HEK293 (cell line): ENCODE data around the gene FRMD3.

Source experiments
- CTCF ChIA-PET: fragments of 350-600 bp; formaldehyde crosslinking; extraction: SDS; loops from one replicate; lab custom pipeline; 2021; ENCODE audit warnings: antibody characterized with exemption; lab: Yijun Ruan, JAX
- POLR2A ChIA-PET: fragments of 300-600 bp; formaldehyde crosslinking; extraction: SDS; loops from one replicate; lab custom pipeline; 2020; ENCODE audit warnings: antibody characterized with exemption, inconsistent platforms; lab: Yijun Ruan, JAX
- H3K27ac ChIP-seq: fragments of 200-500 bp; sonication (Bioruptor generic); 2 replicates; pipeline ENCODE4 v1.5.1; 2014; ENCODE audit warnings: low read depth, low read length, control low read depth, inconsistent platforms; ENCODE audit errors: extremely low read depth
- H3K36me3 ChIP-seq, 2 experiments: fragments of 200-500 bp in 1 of 2; sonication (Bioruptor generic) in 1 of 2; 1 replicate in 1 of 2; 2 replicates in 1 of 2; pipeline ENCODE4 v1.5.1; 2014 to 2017; ENCODE audit warnings: inconsistent platforms in 2 of 2, low read length in 2 of 2; ENCODE audit not compliant: control insufficient read depth in 2 of 2, insufficient read depth in 1 of 2
- H3K4me1 ChIP-seq: fragments of 200-500 bp; sonication (Bioruptor generic); 2 replicates; pipeline ENCODE4 v1.5.1; 2014; ENCODE audit warnings: mild to moderate bottlenecking, low read length, inconsistent platforms; ENCODE audit not compliant: control insufficient read depth, insufficient read depth
- H3K4me3 ChIP-seq: 2 replicates; pipeline ENCODE4 v1.5.1; 2011; ENCODE audit warnings: low read depth, mild to moderate bottlenecking, control low read depth, low read length, moderate library complexity
- H3K9me3 ChIP-seq: fragments of 200-500 bp; sonication (Bioruptor generic); 2 replicates; pipeline ENCODE4 v1.5.1; 2014; ENCODE audit warnings: low read depth, low read length, inconsistent platforms; ENCODE audit not compliant: control insufficient read depth, insufficient read depth
- FEZF1 ChIP-seq: fragments of 450-650 bp; formaldehyde crosslinking; IDR thresholded peaks from 2 replicates; pipeline ENCODE4 v1.5.1; 2016; ENCODE audit warnings: missing biosample characterization, missing genetic modification characterization
- GLIS2 ChIP-seq: fragments of 450-650 bp; formaldehyde crosslinking; IDR thresholded peaks from 2 replicates; pipeline ENCODE4 v1.5.1; 2016; ENCODE audit warnings: missing biosample characterization, missing genetic modification characterization
- MEIS1 ChIP-seq: sonication (generic); formaldehyde crosslinking; IDR thresholded peaks from 2 replicates; pipeline ENCODE4 v1.8.1; 2022; ENCODE audit warnings: missing genetic modification reagents, mild to moderate bottlenecking, borderline replicate concordance
- PRDM1 ChIP-seq: fragments of 450-650 bp; formaldehyde crosslinking; IDR thresholded peaks from 2 replicates; pipeline ENCODE4; 2016; ENCODE audit warnings: missing biosample characterization, missing genetic modification characterization
- REST ChIP-seq: fragments of 450-650 bp; formaldehyde crosslinking; IDR thresholded peaks from 2 replicates; pipeline ENCODE4 v1.5.1; 2016; ENCODE audit warnings: missing biosample characterization, missing genetic modification characterization
- ZBTB20 ChIP-seq: fragments of 450-650 bp; formaldehyde crosslinking; IDR thresholded peaks from 2 replicates; pipeline ENCODE4 v1.5.1; 2016; ENCODE audit warnings: missing biosample characterization, missing genetic modification characterization
- ZNF169 ChIP-seq: fragments of 450-650 bp; formaldehyde crosslinking; IDR thresholded peaks from 2 replicates; pipeline ENCODE4 v1.5.1; 2016; ENCODE audit warnings: missing biosample characterization, missing genetic modification characterization
- ZNF18 ChIP-seq: fragments of 450-650 bp; formaldehyde crosslinking; IDR thresholded peaks from 2 replicates; pipeline ENCODE4 v1.5.1; 2016; ENCODE audit warnings: missing biosample characterization, missing genetic modification characterization
- ZNF202 ChIP-seq: fragments of 450-650 bp; formaldehyde crosslinking; IDR thresholded peaks from 2 replicates; pipeline ENCODE4 v1.5.1; 2016; ENCODE audit warnings: missing biosample characterization, missing genetic modification characterization, borderline replicate concordance
- ZNF211 ChIP-seq: fragments of 450-650 bp; formaldehyde crosslinking; IDR thresholded peaks from 2 replicates; pipeline ENCODE4 v1.5.1; 2016; ENCODE audit warnings: low read depth, missing biosample characterization, missing genetic modification characterization
- ZNF391 ChIP-seq: fragments of 450-650 bp; formaldehyde crosslinking; IDR thresholded peaks from 2 replicates; pipeline ENCODE4 v1.5.1; 2016; ENCODE audit warnings: low read depth, missing biosample characterization, missing genetic modification characterization, borderline replicate concordance
- ZNF518A ChIP-seq: fragments of 450-650 bp; formaldehyde crosslinking; conservative IDR thresholded peaks from 2 replicates; pipeline ENCODE4 v1.5.1; 2016; ENCODE audit warnings: low read depth, missing biosample characterization, missing genetic modification characterization
- ZNF548 ChIP-seq: fragments of 450-650 bp; formaldehyde crosslinking; IDR thresholded peaks from 2 replicates; pipeline ENCODE4 v1.5.1; 2016; ENCODE audit warnings: missing biosample characterization, missing genetic modification characterization
- ZNF585B ChIP-seq: fragments of 450-650 bp; formaldehyde crosslinking; IDR thresholded peaks from 2 replicates; pipeline ENCODE4 v1.5.1; 2016; ENCODE audit warnings: missing biosample characterization, missing genetic modification characterization
- ZNF600 ChIP-seq: fragments of 450-650 bp; formaldehyde crosslinking; IDR thresholded peaks from 2 replicates; pipeline ENCODE4 v1.5.1; 2016; ENCODE audit warnings: missing biosample characterization, missing genetic modification characterization
- ZNF624 ChIP-seq: fragments of 450-650 bp; formaldehyde crosslinking; IDR thresholded peaks from 2 replicates; pipeline ENCODE4 v1.5.1; 2017; ENCODE audit warnings: missing biosample characterization, missing genetic modification characterization
- ZNF629 ChIP-seq: fragments of 450-650 bp; formaldehyde crosslinking; IDR thresholded peaks from 2 replicates; pipeline ENCODE4 v1.5.1; 2017; ENCODE audit warnings: missing biosample characterization, missing genetic modification characterization

The FRMD3 gene

GRCh38 chr9:83296123-83296522 lies 242.1 kb downstream of the FRMD3 start:
- Histone ChIP-seq H3K36me3 (no peaks in the 10 kb centered on the region), H3K27ac (no peak overlapping the region), H3K4me3 (no peak overlapping the region), H3K9me3 (no peaks in the 10 kb centered on the region), H3K4me1 (no peaks in the 10 kb centered on the region)
- TF ChIP-seq ZNF518A (tag by site-specific recombination) (no peak), REST (tag by site-specific recombination) (peak; percentile 88)
- ChIA-PET CTCF (interaction anchor here (0.6 to 2.0 kb wide), 3 partner anchors 10 to 471 kb away, joined by 3 to 9 read pairs (median 3); no protein-coding TSS in a partner anchor), POLR2A (no interaction called here)

- H3K4me3 ChIP-seq, result no peak overlapping the region
- ChIA-PET CTCF (interaction anchor here (0.6 kb wide), 1 partner anchor 75 kb away, joined by 4 read pairs; no protein-coding TSS in a partner anchor), POLR2A (no interaction called here)
Measured at GRCh38 chr9:83294816-83295215, 243.4 kb downstream of the FRMD3 start.

GRCh38 chr9:83291196-83291595 lies 247.0 kb downstream of the FRMD3 start:
- Histone ChIP-seq H3K4me3 (no peak overlapping the region), H3K9me3 (no peaks in the 10 kb centered on the region), H3K36me3 (no peaks in the 10 kb centered on the region), H3K27ac (no peak overlapping the region), H3K4me1 (no peaks in the 10 kb centered on the region)
- POLR2A ChIA-PET, result interaction anchor here (0.7 kb wide), 1 partner anchor 371 kb away, joined by 3 read pairs; no protein-coding TSS in a partner anchor
- TF ChIP-seq PRDM1 (tag by site-specific recombination) (no peak), ZNF548 (tag by site-specific recombination) (no peak), ZNF585B (no peak), ZNF169 (tag by site-specific recombination) (no peak), ZNF391 (tag by site-specific recombination) (no peak), FEZF1 (no peak), ZNF629 (no peak), ZNF202 (tag by site-specific recombination) (no peak), ZBTB20 (tag by site-specific recombination) (no peak), ZNF624 (no peak), ZNF18 (tag by site-specific recombination) (no peak), GLIS2 (tag by site-specific recombination) (no peak)
- CTCF ChIA-PET, result interaction anchor here (0.7 kb wide), 1 partner anchor 173 kb away, joined by 3 read pairs; no protein-coding TSS in a partner anchor

More at GRCh38 chr9:83294816-83295215, 243.4 kb downstream of the FRMD3 start:
- H3K36me3 ChIP-seq, result no peaks in the 10 kb centered on the region
- TF ChIP-seq ZNF211 (tag by site-specific recombination) (no peak), ZNF600 (tag by site-specific recombination) (no peak), MEIS1 (no peak)
- TF ChIP-seq, all 188 proteins: peak for 0
- Histone ChIP-seq H3K9me3 (no peaks in the 10 kb centered on the region), H3K27ac (no peak overlapping the region), H3K4me1 (no peaks in the 10 kb centered on the region)
